ENCODE measurements around the gene RFX6.

RFX6 gene

GRCh38 chr6:116941727-116942126, 64.7 kb downstream of the RFX6 start:
- Histone ChIP-seq H2BK15ac (ENCODE audit: low read length) (no peak overlapping the region), H3K14ac (ENCODE audit: low read length) (no peak overlapping the region), H3K79me1 (ENCODE audit: low read depth, low read length) (no peaks in the 10 kb centered on the region), H4K8ac (ENCODE audit: low read depth, low read length) (no peak overlapping the region), H3K9me3 (replicated peaks in 1 of 2; ENCODE audit: control insufficient read depth in 2 of 2, insufficient read depth in 1 of 2, low read depth in 1 of 2, low read length in 2 of 2) (no peaks in the 10 kb centered on the region), H2BK120ac (ENCODE audit: low read depth, low read length) (no peak overlapping the region), H3K36me3 (replicated peaks in 1 of 2; ENCODE audit: control insufficient read depth in 2 of 2, insufficient read depth in 2 of 2, low read length in 2 of 2) (no peaks in the 10 kb centered on the region), H3K9ac (ENCODE audit: low read depth, low read length, poor library complexity) (no peak overlapping the region), H3K4me1 (ENCODE audit: control insufficient read depth in 2 of 2, insufficient read depth in 1 of 2, low read depth in 1 of 2, low read length in 2 of 2) (no peaks in the 10 kb centered on the region), H3K4me2 (ENCODE audit: insufficient read depth, low read length, poor library complexity, severe bottlenecking) (no peak overlapping the region), H3K18ac (ENCODE audit: low read length) (no peak overlapping the region), H3K27me3 (ENCODE audit: control insufficient read depth in 3 of 3, insufficient read depth in 3 of 3, low read depth in 1 of 3, low read length in 3 of 3) (no peaks in the 10 kb centered on the region), H2BK5ac (ENCODE audit: low read length) (no peak overlapping the region), H2AK5ac (ENCODE audit: low read depth, low read length) (no peak overlapping the region), H4K91ac (ENCODE audit: low read depth, low read length, poor library complexity) (no peak overlapping the region), H3K27ac (replicated peaks; ENCODE audit: low read length) (no peak overlapping the region), H3K23ac (ENCODE audit: low read depth, low read length, poor library complexity) (no peak overlapping the region), H2BK12ac (ENCODE audit: low read length) (no peak overlapping the region), H2AFZ (ENCODE audit: low read length) (no peak overlapping the region), H3K4ac (ENCODE audit: low read length) (no peak overlapping the region), H3K4me3 (ENCODE audit: low read length in 2 of 2) (no peak overlapping the region)
- no peak for DNase-seq (ENCODE audit: low spot score)
- no CpG with 5 or more reads among the region's 4 CpGs for WGBS, 2 donors (ENCODE audit: extremely low coverage in 2 of 2, insufficient read length in 2 of 2, insufficient replicate concordance in 1 of 2)

DNA sequence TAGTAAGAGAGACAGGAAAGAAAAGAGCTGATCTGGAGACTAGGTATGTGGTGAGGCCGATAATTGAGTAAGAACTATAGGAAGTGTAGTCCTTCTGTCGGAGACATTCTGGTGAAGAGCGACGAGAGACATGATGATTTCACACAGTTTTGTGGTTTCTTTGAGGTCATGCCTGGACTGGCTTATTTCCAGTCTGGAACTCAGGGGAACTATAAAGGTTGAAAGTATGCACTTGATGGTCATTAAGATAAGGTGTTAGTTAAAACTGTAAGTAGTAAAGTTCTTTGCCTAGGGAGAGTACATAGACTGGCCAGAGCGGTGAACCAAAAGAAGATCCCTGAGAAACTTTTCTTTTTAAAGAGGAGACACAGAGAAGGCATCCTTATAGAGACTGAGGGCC, 68.8 kb downstream of the RFX6 start:
- no peak overlapping the region for H4K91ac ChIP-seq (ENCODE audit: low read depth, low read length, poor library complexity)
- no peak overlapping the region for H3K4me2 ChIP-seq (ENCODE audit: insufficient read depth, low read length, poor library complexity, severe bottlenecking)
- no peak overlapping the region for H3K14ac ChIP-seq (ENCODE audit: low read length)
- no peak for DNase-seq (ENCODE audit: low spot score)
- H2BK15ac ChIP-seq (ENCODE audit: low read length): no peak overlapping the region
- H3K4ac ChIP-seq (ENCODE audit: low read length): no peak overlapping the region
- no peak overlapping the region for H3K9ac ChIP-seq (ENCODE audit: low read depth, low read length, poor library complexity)
- H3K27ac ChIP-seq (replicated peaks; ENCODE audit: low read length): no peak overlapping the region
- no peak overlapping the region for H4K8ac ChIP-seq (ENCODE audit: low read depth, low read length)
- no peaks in the 10 kb centered on the region for H3K9me3 ChIP-seq (replicated peaks in 1 of 2; ENCODE audit: control insufficient read depth in 2 of 2, insufficient read depth in 1 of 2, low read depth in 1 of 2, low read length in 2 of 2)
- H3K4me3 ChIP-seq (ENCODE audit: low read length in 2 of 2): no peak overlapping the region
- H2BK5ac ChIP-seq (ENCODE audit: low read length): no peak overlapping the region
- H3K18ac ChIP-seq (ENCODE audit: low read length): no peak overlapping the region
- no peaks in the 10 kb centered on the region for H3K36me3 ChIP-seq (replicated peaks in 1 of 2; ENCODE audit: control insufficient read depth in 2 of 2, insufficient read depth in 2 of 2, low read length in 2 of 2)
- no CpG with 5 or more reads among the region's 5 CpGs for WGBS, 2 donors (ENCODE audit: extremely low coverage in 2 of 2, insufficient read length in 2 of 2, insufficient replicate concordance in 1 of 2)
- H3K23ac ChIP-seq (ENCODE audit: low read depth, low read length, poor library complexity): no peak overlapping the region
- no peaks in the 10 kb centered on the region for H3K4me1 ChIP-seq (ENCODE audit: control insufficient read depth in 2 of 2, insufficient read depth in 1 of 2, low read depth in 1 of 2, low read length in 2 of 2)
- no peak overlapping the region for H2AK5ac ChIP-seq (ENCODE audit: low read depth, low read length)
- H2AFZ ChIP-seq (ENCODE audit: low read length): no peak overlapping the region
- H3K79me1 ChIP-seq (ENCODE audit: low read depth, low read length): no peaks in the 10 kb centered on the region
- H3K27me3 ChIP-seq (ENCODE audit: control insufficient read depth in 3 of 3, insufficient read depth in 3 of 3, low read depth in 1 of 3, low read length in 3 of 3): no peaks in the 10 kb centered on the region
- no peak overlapping the region for H2BK12ac ChIP-seq (ENCODE audit: low read length)
- no peak overlapping the region for H2BK120ac ChIP-seq (ENCODE audit: low read depth, low read length)

DNA sequence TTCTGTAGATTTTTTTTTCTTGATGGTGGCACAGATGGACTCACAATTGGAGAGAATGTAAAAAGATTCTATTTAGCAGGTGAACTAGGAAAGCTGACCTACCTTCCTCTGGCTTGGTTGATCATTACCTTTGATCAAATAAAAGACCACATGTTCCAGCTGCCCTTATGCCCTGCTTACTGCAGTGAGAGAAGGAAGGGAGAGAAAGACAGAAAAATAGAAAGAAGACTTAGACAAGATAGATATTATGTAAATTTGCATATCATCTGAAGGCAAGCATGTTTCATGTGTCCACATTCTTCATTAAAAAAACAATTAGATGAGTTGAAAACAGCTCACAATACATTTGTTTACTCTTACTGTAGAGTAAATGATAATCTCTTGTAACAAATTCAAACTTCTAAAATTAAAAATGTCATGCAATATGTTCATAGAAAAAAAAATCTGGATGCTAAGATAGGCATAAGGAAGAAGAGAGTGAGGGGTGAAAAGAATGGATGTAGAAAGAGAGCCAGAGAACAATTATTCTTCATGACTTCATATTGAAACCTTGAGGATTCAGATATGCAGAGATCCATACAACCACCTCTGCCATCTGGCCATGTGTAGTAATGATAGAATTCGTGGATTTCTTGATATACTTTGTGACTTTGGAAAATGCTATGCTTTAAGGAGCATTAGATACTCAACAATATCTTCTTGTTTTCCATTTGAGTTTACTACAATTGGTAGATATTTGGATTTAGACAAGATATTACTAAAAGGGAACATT, 71.7 kb downstream of the RFX6 start:
- H3K4me2 ChIP-seq (ENCODE audit: insufficient read depth, low read length, poor library complexity, severe bottlenecking): no peak overlapping the region
- H2AK5ac ChIP-seq (ENCODE audit: low read depth, low read length): no peak overlapping the region
- no peaks in the 10 kb centered on the region for H3K4me1 ChIP-seq (ENCODE audit: control insufficient read depth in 2 of 2, insufficient read depth in 1 of 2, low read depth in 1 of 2, low read length in 2 of 2)
- no peak overlapping the region for H2BK120ac ChIP-seq (ENCODE audit: low read depth, low read length)
- no peaks in the 10 kb centered on the region for H3K27me3 ChIP-seq (ENCODE audit: control insufficient read depth in 3 of 3, insufficient read depth in 3 of 3, low read depth in 1 of 3, low read length in 3 of 3)
- no peak overlapping the region for H3K4ac ChIP-seq (ENCODE audit: low read length)
- no peak overlapping the region for H3K9ac ChIP-seq (ENCODE audit: low read depth, low read length, poor library complexity)
- DNase-seq (ENCODE audit: low spot score): no peak
- H3K18ac ChIP-seq (ENCODE audit: low read length): no peak overlapping the region
- no peak overlapping the region for H3K27ac ChIP-seq (replicated peaks; ENCODE audit: low read length)
- no peaks in the 10 kb centered on the region for H3K9me3 ChIP-seq (replicated peaks in 1 of 2; ENCODE audit: control insufficient read depth in 2 of 2, insufficient read depth in 1 of 2, low read depth in 1 of 2, low read length in 2 of 2)
- no peaks in the 10 kb centered on the region for H3K79me1 ChIP-seq (ENCODE audit: low read depth, low read length)
- H3K4me3 ChIP-seq (ENCODE audit: low read length in 2 of 2): no peak overlapping the region
- H3K36me3 ChIP-seq (replicated peaks in 1 of 2; ENCODE audit: control insufficient read depth in 2 of 2, insufficient read depth in 2 of 2, low read length in 2 of 2): no peaks in the 10 kb centered on the region
- H2BK5ac ChIP-seq (ENCODE audit: low read length): no peak overlapping the region
- no peak overlapping the region for H2BK12ac ChIP-seq (ENCODE audit: low read length)
- no peak overlapping the region for H3K14ac ChIP-seq (ENCODE audit: low read length)
- no CpG with 5 or more reads among the region's 1 CpG for WGBS, 2 donors (ENCODE audit: extremely low coverage in 2 of 2, insufficient read length in 2 of 2, insufficient replicate concordance in 1 of 2)
- no peak overlapping the region for H2BK15ac ChIP-seq (ENCODE audit: low read length)
- H4K8ac ChIP-seq (ENCODE audit: low read depth, low read length): no peak overlapping the region
- no peak overlapping the region for H4K91ac ChIP-seq (ENCODE audit: low read depth, low read length, poor library complexity)
- H3K23ac ChIP-seq (ENCODE audit: low read depth, low read length, poor library complexity): no peak overlapping the region
- H2AFZ ChIP-seq (ENCODE audit: low read length): no peak overlapping the region

DNA sequence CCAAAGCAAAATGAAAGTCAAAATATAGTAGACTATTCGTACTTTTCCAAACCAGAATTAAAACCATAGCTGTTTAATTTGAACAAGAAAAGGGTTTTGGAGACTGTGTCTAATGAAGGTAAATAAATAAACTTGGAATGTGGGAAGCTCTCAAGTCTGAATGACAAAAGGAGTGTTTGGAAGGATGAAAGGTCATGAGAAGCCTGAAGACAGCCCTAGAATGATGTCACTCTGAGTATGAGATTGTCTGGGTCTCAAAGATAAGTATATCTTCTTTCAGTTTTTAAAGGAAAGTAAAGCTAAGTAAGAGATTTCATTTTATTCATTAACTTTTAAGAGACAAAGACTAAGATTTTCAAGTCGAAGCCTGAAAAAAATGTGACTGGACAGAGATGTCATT, 72.9 kb downstream of the RFX6 start:
- H3K14ac ChIP-seq (ENCODE audit: low read length): no peak overlapping the region
- no peak overlapping the region for H3K4ac ChIP-seq (ENCODE audit: low read length)
- H3K4me3 ChIP-seq (ENCODE audit: low read length in 2 of 2): no peak overlapping the region
- no peak overlapping the region for H2BK15ac ChIP-seq (ENCODE audit: low read length)
- H4K91ac ChIP-seq (ENCODE audit: low read depth, low read length, poor library complexity): no peak overlapping the region
- H3K4me2 ChIP-seq (ENCODE audit: insufficient read depth, low read length, poor library complexity, severe bottlenecking): no peak overlapping the region
- no peak overlapping the region for H3K18ac ChIP-seq (ENCODE audit: low read length)
- H3K9ac ChIP-seq (ENCODE audit: low read depth, low read length, poor library complexity): no peak overlapping the region
- H3K4me1 ChIP-seq (ENCODE audit: control insufficient read depth in 2 of 2, insufficient read depth in 1 of 2, low read depth in 1 of 2, low read length in 2 of 2): no peaks in the 10 kb centered on the region
- H2BK12ac ChIP-seq (ENCODE audit: low read length): no peak overlapping the region
- H2BK5ac ChIP-seq (ENCODE audit: low read length): no peak overlapping the region
- H2BK120ac ChIP-seq (ENCODE audit: low read depth, low read length): no peak overlapping the region
- H3K27me3 ChIP-seq (ENCODE audit: control insufficient read depth in 3 of 3, insufficient read depth in 3 of 3, low read depth in 1 of 3, low read length in 3 of 3): no peaks in the 10 kb centered on the region
- no peak overlapping the region for H4K8ac ChIP-seq (ENCODE audit: low read depth, low read length)
- no peak overlapping the region for H2AK5ac ChIP-seq (ENCODE audit: low read depth, low read length)
- WGBS, 2 donors (ENCODE audit: extremely low coverage in 2 of 2, insufficient read length in 2 of 2, insufficient replicate concordance in 1 of 2): no CpG with 5 or more reads among the region's 2 CpGs
- no peaks in the 10 kb centered on the region for H3K36me3 ChIP-seq (replicated peaks in 1 of 2; ENCODE audit: control insufficient read depth in 2 of 2, insufficient read depth in 2 of 2, low read length in 2 of 2)
- H3K27ac ChIP-seq (replicated peaks; ENCODE audit: low read length): no peak overlapping the region
- H3K23ac ChIP-seq (ENCODE audit: low read depth, low read length, poor library complexity): no peak overlapping the region
- no peaks in the 10 kb centered on the region for H3K79me1 ChIP-seq (ENCODE audit: low read depth, low read length)
- H3K9me3 ChIP-seq (replicated peaks in 1 of 2; ENCODE audit: control insufficient read depth in 2 of 2, insufficient read depth in 1 of 2, low read depth in 1 of 2, low read length in 2 of 2): no peaks in the 10 kb centered on the region
- DNase-seq (ENCODE audit: low spot score): no peak
- H2AFZ ChIP-seq (ENCODE audit: low read length): no peak overlapping the region
